ENCODE measurements around the gene YWHAG. TPM values are rescaled to one million over a fixed set of nuclear protein-coding genes. Genes with fewer than 3 reads are reported as not detected.

YWHAG gene
- total and polyA plus RNA-seq, 4 donors = 72.6 to 669 (median 501) TPM

- peaks cover 4% of the 10 kb centered on the region for H3K4me1 ChIP-seq (ENCODE audit: control insufficient read depth, insufficient read depth, low read length)
- H3K36me3 ChIP-seq (ENCODE audit: control insufficient read depth, insufficient read depth, low read length) = peaks cover 40% of the 10 kb centered on the region
- H3K9me3 ChIP-seq (ENCODE audit: control insufficient read depth, insufficient read depth, low read length) = no peaks in the 10 kb centered on the region
- H3K4me3 ChIP-seq (ENCODE audit: low read depth, low read length) = no peak overlapping the region
- no peak overlapping the region for H3K27ac ChIP-seq (ENCODE audit: low read depth, low read length)
- 92% methylated on average over 29 of the region's 29 CpGs for WGBS (ENCODE audit: insufficient coverage)
- H3K27me3 ChIP-seq (ENCODE audit: control insufficient read depth, insufficient read depth, low read length) = no peaks in the 10 kb centered on the region
- DNase-seq (ENCODE audit: low read depth in 4 of 6, low spot score in 6 of 6) = no peak
Measured at GRCh38 chr7:76329479-76329878, 29.3 kb downstream of the YWHAG start.

GRCh38 chr7:76328389-76328788 lies 30.4 kb downstream of the YWHAG start:
- no peaks in the 10 kb centered on the region for H3K9me3 ChIP-seq (ENCODE audit: control insufficient read depth, insufficient read depth, low read length)
- H3K4me1 ChIP-seq (ENCODE audit: control insufficient read depth, insufficient read depth, low read length) = no peaks in the 10 kb centered on the region
- WGBS (ENCODE audit: insufficient coverage) = 84% methylated on average over 6 of the region's 15 CpGs
- peaks cover 45% of the 10 kb centered on the region for H3K36me3 ChIP-seq (ENCODE audit: control insufficient read depth, insufficient read depth, low read length)
- H3K27me3 ChIP-seq (ENCODE audit: control insufficient read depth, insufficient read depth, low read length) = no peaks in the 10 kb centered on the region
- H3K27ac ChIP-seq (ENCODE audit: low read depth, low read length) = no peak overlapping the region
- no peak for DNase-seq (ENCODE audit: low read depth in 4 of 6, low spot score in 6 of 6)
- no peak overlapping the region for H3K4me3 ChIP-seq (ENCODE audit: low read depth, low read length)

GRCh38 chr7:76327610-76328009 lies 31.2 kb downstream of the YWHAG start:
- WGBS (ENCODE audit: insufficient coverage) = no CpG with 5 or more reads among the region's 7 CpGs
- no peaks in the 10 kb centered on the region for H3K4me1 ChIP-seq (ENCODE audit: control insufficient read depth, insufficient read depth, low read length)
- no peak overlapping the region for H3K27ac ChIP-seq (ENCODE audit: low read depth, low read length)
- no peaks in the 10 kb centered on the region for H3K9me3 ChIP-seq (ENCODE audit: control insufficient read depth, insufficient read depth, low read length)
- DNase-seq (ENCODE audit: low read depth in 4 of 6, low spot score in 6 of 6) = no peak
- H3K36me3 ChIP-seq (ENCODE audit: control insufficient read depth, insufficient read depth, low read length) = peaks cover 45% of the 10 kb centered on the region
- H3K4me3 ChIP-seq (ENCODE audit: low read depth, low read length) = no peak overlapping the region
- H3K27me3 ChIP-seq (ENCODE audit: control insufficient read depth, insufficient read depth, low read length) = no peaks in the 10 kb centered on the region

GRCh38 chr7:76326646-76327233 lies 32.1 kb downstream of the YWHAG start:
- no peak for DNase-seq (ENCODE audit: low read depth in 4 of 6, low spot score in 6 of 6)
- Histone ChIP-seq H3K27me3 (ENCODE audit: control insufficient read depth, insufficient read depth, low read length) (no peaks in the 10 kb centered on the region), H3K9me3 (ENCODE audit: control insufficient read depth, insufficient read depth, low read length) (no peaks in the 10 kb centered on the region), H3K36me3 (ENCODE audit: control insufficient read depth, insufficient read depth, low read length) (peaks cover 48% of the 10 kb centered on the region), H3K27ac (ENCODE audit: low read depth, low read length) (no peak overlapping the region), H3K4me1 (ENCODE audit: control insufficient read depth, insufficient read depth, low read length) (no peaks in the 10 kb centered on the region), H3K4me3 (ENCODE audit: low read depth, low read length) (no peak overlapping the region)
- WGBS (ENCODE audit: insufficient coverage) = 62% methylated on average over 2 of the region's 5 CpGs

DNA sequence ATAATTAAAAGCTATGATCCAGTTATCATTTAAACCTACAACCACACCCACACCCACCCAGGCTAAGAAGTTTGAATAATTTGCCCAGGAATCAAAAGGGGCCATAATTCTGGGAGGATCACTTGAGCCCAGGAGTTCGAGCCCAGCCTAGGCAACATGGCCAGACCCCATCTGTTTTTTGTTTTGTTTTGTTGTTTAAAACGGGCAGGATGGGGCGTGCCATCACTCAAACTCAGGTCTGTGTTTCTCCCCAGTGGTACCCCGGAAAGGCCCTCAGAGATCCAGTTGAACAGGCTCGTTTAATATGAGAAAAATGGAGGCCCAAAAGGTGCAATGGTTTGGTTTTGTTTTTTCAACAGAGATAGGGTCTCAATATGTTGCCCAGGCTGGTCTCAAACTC lies 33.0 kb downstream of the YWHAG start:
- Histone ChIP-seq H3K4me3 (ENCODE audit: low read depth, low read length) (no peak overlapping the region), H3K9me3 (ENCODE audit: control insufficient read depth, insufficient read depth, low read length) (no peaks in the 10 kb centered on the region), H3K36me3 (ENCODE audit: control insufficient read depth, insufficient read depth, low read length) (peaks cover 47% of the 10 kb centered on the region), H3K4me1 (ENCODE audit: control insufficient read depth, insufficient read depth, low read length) (no peaks in the 10 kb centered on the region), H3K27ac (ENCODE audit: low read depth, low read length) (no peak overlapping the region), H3K27me3 (ENCODE audit: control insufficient read depth, insufficient read depth, low read length) (no peaks in the 10 kb centered on the region)
- no peak for DNase-seq (ENCODE audit: low read depth in 4 of 6, low spot score in 6 of 6)
- 92% methylated on average over 4 of the region's 5 CpGs for WGBS (ENCODE audit: insufficient coverage)

DNA sequence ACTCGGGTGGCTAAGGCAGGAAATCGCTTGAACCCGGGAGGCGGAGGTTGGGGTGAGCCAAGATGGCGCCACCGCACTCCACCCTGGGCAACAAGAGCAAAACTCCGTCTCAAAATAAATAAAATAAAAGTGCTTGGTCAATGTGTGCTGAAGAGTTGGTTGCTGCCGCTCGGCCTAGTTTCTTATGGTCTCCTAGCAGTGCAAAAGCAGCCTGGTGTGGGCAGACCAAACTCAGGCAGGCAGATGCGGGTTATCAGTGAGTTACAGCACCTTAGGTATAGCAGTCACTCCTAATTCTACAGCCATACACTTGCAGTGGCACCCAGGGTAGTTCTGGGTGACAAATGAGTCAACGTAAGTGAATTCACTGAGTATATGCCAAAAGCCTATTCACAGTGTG lies 33.7 kb downstream of the YWHAG start:
- no peaks in the 10 kb centered on the region for H3K27me3 ChIP-seq (ENCODE audit: control insufficient read depth, insufficient read depth, low read length)
- no peak overlapping the region for H3K27ac ChIP-seq (ENCODE audit: low read depth, low read length)
- H3K4me1 ChIP-seq (ENCODE audit: control insufficient read depth, insufficient read depth, low read length) = no peaks in the 10 kb centered on the region
- WGBS (ENCODE audit: insufficient coverage) = 96% methylated on average over 4 of the region's 11 CpGs
- H3K36me3 ChIP-seq (ENCODE audit: control insufficient read depth, insufficient read depth, low read length) = peaks cover 50% of the 10 kb centered on the region
- DNase-seq (ENCODE audit: low read depth in 4 of 6, low spot score in 6 of 6) = no peak
- no peak overlapping the region for H3K4me3 ChIP-seq (ENCODE audit: low read depth, low read length)
- no peaks in the 10 kb centered on the region for H3K9me3 ChIP-seq (ENCODE audit: control insufficient read depth, insufficient read depth, low read length)

- WGBS (ENCODE audit: insufficient coverage) = 5% methylated on average over 19 of the region's 25 CpGs
- Histone ChIP-seq H3K9me3 (ENCODE audit: control insufficient read depth, insufficient read depth, low read length) (no peaks in the 10 kb centered on the region), H3K4me1 (ENCODE audit: control insufficient read depth, insufficient read depth, low read length) (peaks cover 28% of the 10 kb centered on the region), H3K36me3 (ENCODE audit: control insufficient read depth, insufficient read depth, low read length) (peaks cover 15% of the 10 kb centered on the region), H3K4me3 (ENCODE audit: low read depth, low read length) (peak overlapping the region; percentile 89), H3K27ac (ENCODE audit: low read depth, low read length) (peak overlapping the region; percentile 95), H3K27me3 (ENCODE audit: control insufficient read depth, insufficient read depth, low read length) (no peaks in the 10 kb centered on the region)
- peak in 5 of 6 donors; percentile 27 to 86 (median 48) for DNase-seq (ENCODE audit: low read depth in 4 of 6, low spot score in 6 of 6)
Measured at GRCh38 chr7:76318488-76319353, 40.1 kb downstream of the YWHAG start.

DNA sequence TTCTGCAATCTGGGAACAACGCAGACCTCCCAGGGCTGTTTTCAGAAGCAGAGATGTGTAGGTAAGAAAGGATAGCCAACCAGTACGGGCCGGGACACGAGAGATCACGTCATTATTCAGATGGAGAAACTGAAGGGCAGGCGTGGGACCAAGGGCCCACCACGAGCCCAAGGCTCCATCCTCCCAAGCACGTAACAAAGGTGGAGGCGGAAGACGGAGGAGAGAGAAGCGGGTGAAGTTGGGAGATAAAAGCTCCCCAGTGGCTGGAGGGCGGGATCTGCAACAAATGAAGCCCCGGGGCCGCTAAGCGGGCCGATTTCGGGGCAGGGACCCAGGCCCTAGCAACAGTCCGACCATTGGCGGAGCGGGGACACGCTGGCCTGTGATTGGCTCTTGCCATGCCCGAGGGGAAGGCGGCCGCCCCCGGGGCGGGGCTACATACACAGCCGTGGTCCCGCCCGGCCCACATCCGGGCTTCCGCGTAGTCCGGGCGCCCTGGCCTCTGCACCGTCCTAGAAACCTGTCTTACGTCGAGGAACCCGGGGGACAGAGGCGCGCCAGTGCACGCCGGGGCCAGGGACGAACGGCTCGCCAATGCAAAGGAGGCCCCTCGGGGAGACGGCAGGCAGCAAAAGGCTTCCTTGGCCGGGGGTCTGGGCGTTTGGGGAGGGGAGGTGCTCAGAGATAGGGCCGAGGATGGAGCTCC lies 40.9 kb downstream of the YWHAG start:
- DNase-seq (ENCODE audit: low read depth in 4 of 6, low spot score in 6 of 6) = peak; percentile 90 to 99 (median 95)
- H3K4me1 ChIP-seq (ENCODE audit: control insufficient read depth, insufficient read depth, low read length) = peaks cover 29% of the 10 kb centered on the region
- peak overlapping the region; percentile 95 for H3K27ac ChIP-seq (ENCODE audit: low read depth, low read length)
- peak overlapping the region; percentile 89 for H3K4me3 ChIP-seq (ENCODE audit: low read depth, low read length)
- no peaks in the 10 kb centered on the region for H3K9me3 ChIP-seq (ENCODE audit: control insufficient read depth, insufficient read depth, low read length)
- no peaks in the 10 kb centered on the region for H3K27me3 ChIP-seq (ENCODE audit: control insufficient read depth, insufficient read depth, low read length)
- H3K36me3 ChIP-seq (ENCODE audit: control insufficient read depth, insufficient read depth, low read length) = peaks cover 13% of the 10 kb centered on the region
- WGBS (ENCODE audit: insufficient coverage) = under 1% methylated on average over 48 of the region's 50 CpGs

- DNase-seq (ENCODE audit: low read depth in 4 of 6, low spot score in 6 of 6) = peak in 1 of 6 donors; percentile 58
- 43% methylated on average over 11 of the region's 14 CpGs for WGBS (ENCODE audit: insufficient coverage)
- peak overlapping the region; percentile 89 for H3K4me3 ChIP-seq (ENCODE audit: low read depth, low read length)
Measured at GRCh38 chr7:76316984-76317781, 41.6 kb downstream of the YWHAG start.

More at GRCh38 chr7:76316984-76317781, 41.6 kb downstream of the YWHAG start:
- no peaks in the 10 kb centered on the region for H3K9me3 ChIP-seq (ENCODE audit: control insufficient read depth, insufficient read depth, low read length)
- peak overlapping the region; percentile 95 for H3K27ac ChIP-seq (ENCODE audit: low read depth, low read length)
- no peaks in the 10 kb centered on the region for H3K27me3 ChIP-seq (ENCODE audit: control insufficient read depth, insufficient read depth, low read length)
- H3K36me3 ChIP-seq (ENCODE audit: control insufficient read depth, insufficient read depth, low read length) = peaks cover 9% of the 10 kb centered on the region
- H3K4me1 ChIP-seq (ENCODE audit: control insufficient read depth, insufficient read depth, low read length) = peaks cover 29% of the 10 kb centered on the region

Measured in spinal cord (tissue), 10 donors.